Skeletal muscle satellite cell (primary cell): ENCODE measurements around the gene DBET. TPM values are rescaled to one million over a fixed set of nuclear protein-coding genes. Genes with fewer than 3 reads are reported as not detected.
"Not testable (repeated sequence)": the region's sequence is repeated elsewhere in the genome, so short reads cannot be mapped to it uniquely, and the experiment has no call there.

Experiments
- H3K27me3 ChIP-seq: 2 replicates; pipeline ENCODE4 v1.7.0; 2013; ENCODE audit warnings: low read length; ENCODE audit not compliant: control insufficient read depth, insufficient read depth
- H3K36me3 ChIP-seq: 2 replicates; pipeline ENCODE4 v1.7.0; 2013; ENCODE audit warnings: mild to moderate bottlenecking, control low read depth, low read length; ENCODE audit not compliant: insufficient read depth
- H3K4me1 ChIP-seq: 2 replicates; pipeline ENCODE4 v1.7.0; 2013; ENCODE audit warnings: low read length; ENCODE audit not compliant: control insufficient read depth, insufficient read depth
- H3K4me2 ChIP-seq: 2 replicates; pipeline ENCODE4 v1.7.0; 2013; ENCODE audit warnings: mild to moderate bottlenecking, low read length
- H3K4me3 ChIP-seq: 2 replicates; pipeline ENCODE4 v1.7.0; 2013; ENCODE audit warnings: low read length
- H3K9ac ChIP-seq: 2 replicates; pipeline ENCODE4 v1.7.0; 2013; ENCODE audit warnings: mild to moderate bottlenecking, low read depth, low read length, moderate library complexity
- H3K9me3 ChIP-seq: replicated peaks from 2 replicates; pipeline ENCODE4 v1.7.0; 2013; ENCODE audit warnings: mild to moderate bottlenecking, control low read depth, low read length
- small RNA-seq: library from RNA; depleted of rRNA; stranded (forward); fragments of <200 nt; gene quantifications from one replicate; pipeline ENCODE3, GENCODE V24; 2012

The DBET gene

DNA sequence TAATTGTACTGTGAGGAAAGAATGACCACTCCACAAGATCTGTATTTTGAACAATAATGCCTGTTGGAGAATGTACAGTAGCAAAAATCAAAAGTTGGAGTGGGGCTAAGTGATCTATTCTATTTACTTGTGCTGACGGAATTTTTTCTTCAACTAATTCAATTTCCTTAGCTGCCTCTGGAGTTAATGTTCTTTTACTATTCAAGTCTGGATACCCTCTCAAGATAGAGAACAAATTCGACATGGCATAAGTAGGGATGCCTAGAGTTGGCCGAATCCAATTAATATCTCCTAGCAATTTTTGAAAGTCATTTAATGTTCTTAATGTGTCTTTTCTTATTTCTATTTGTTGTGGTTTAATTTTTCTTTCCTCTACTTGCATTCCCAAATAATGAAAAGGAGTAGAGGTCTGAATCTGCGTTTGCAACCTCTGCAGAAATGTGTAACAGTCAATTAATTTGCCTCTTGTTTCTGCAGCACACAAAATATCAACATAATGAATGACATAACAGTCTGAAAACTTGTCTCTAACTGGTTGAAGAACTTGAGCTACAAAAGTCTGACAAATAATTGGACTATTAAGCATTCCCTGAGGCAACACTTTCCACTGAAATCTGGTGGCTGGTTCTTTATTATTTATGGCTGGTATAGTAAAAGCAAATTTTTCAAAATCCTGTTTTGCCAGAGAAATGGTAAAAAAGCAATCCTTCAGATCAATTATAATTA is 46.4 kb downstream of the DBET start:
- not testable (repeated sequence) for H3K4me3 ChIP-seq, H3K36me3 ChIP-seq, H3K9ac ChIP-seq, H3K27me3 ChIP-seq, H3K4me2 ChIP-seq, H3K4me1 ChIP-seq
- peaks cover 15% of the 10 kb centered on the region for H3K9me3 ChIP-seq

- not testable (repeated sequence) for H3K4me3 ChIP-seq, H3K4me2 ChIP-seq, H3K27me3 ChIP-seq, H3K36me3 ChIP-seq, H3K4me1 ChIP-seq, H3K9ac ChIP-seq
- H3K9me3 ChIP-seq: peaks cover 14% of the 10 kb centered on the region
Observed at GRCh38 chr4:190112879-190113278, 48.6 kb downstream of the DBET start.

- not testable (repeated sequence) for H3K27me3 ChIP-seq, H3K36me3 ChIP-seq, H3K9ac ChIP-seq, H3K9me3 ChIP-seq, H3K4me2 ChIP-seq, H3K4me3 ChIP-seq, H3K4me1 ChIP-seq
Observed at GRCh38 chr4:190114991-190115390, 50.7 kb downstream of the DBET start.

Small RNA genes within 50 kb of the gene (small RNA-seq; reads per million reads assigned to genes)
- gene RNA5SP174: not detected
- gene RNA5SP175: 0.35 reads per million
